ENCODE results near the gene TSPYL6. TPM values are rescaled to one million over a fixed set of nuclear protein-coding genes. Genes with fewer than 3 reads are reported as not detected.

TSPYL6 gene
- total RNA-seq, 1 donor from 2014 or later: 0.24 TPM

Other genes with a start within 250 kb of the TSPYL6 start
- gene ACYP2, start 140.6 kb downstream of the TSPYL6 start, total RNA-seq (ENCODE audit: insufficient read depth, low replicate concordance): 17.3 TPM
- gene SPTBN1, start 200.1 kb upstream of the TSPYL6 start, total RNA-seq (ENCODE audit: insufficient read depth, low replicate concordance): 320 TPM

Measured in umbilical cord (tissue), 1 donor.